GM21528 (cell line): Measurements from ENCODE around the gene SAAL1.

Experiments
- ATAC-seq: cut with Tn5 transposase; IDR thresholded peaks from one replicate; pipeline ENCODE4 v1.9.1; 2021; ENCODE audit warnings: mild to moderate bottlenecking, moderate library complexity; ENCODE audit not compliant: unreplicated experiment, low FRiP score

Gene SAAL1

GRCh38 chr11:18088966-18089365 is 16.9 kb downstream of the SAAL1 start:
- no peak for ATAC-seq

GRCh38 chr11:18088366-18088765 is 17.5 kb downstream of the SAAL1 start:
- no peak for ATAC-seq

- no peak for ATAC-seq
Measured at GRCh38 chr11:18081551-18081950, 24.3 kb downstream of the SAAL1 start.

GRCh38 chr11:18080451-18080850 is 25.4 kb downstream of the SAAL1 start:
- ATAC-seq = no peak

GRCh38 chr11:18078909-18079308 is 27.0 kb downstream of the SAAL1 start:
- ATAC-seq = no peak

- ATAC-seq = no peak
Measured at GRCh38 chr11:18075444-18075843, 30.4 kb downstream of the SAAL1 start.

GRCh38 chr11:18071098-18071705 is 34.7 kb downstream of the SAAL1 start:
- no peak for ATAC-seq

GRCh38 chr11:18067372-18067771 is 38.5 kb downstream of the SAAL1 start:
- ATAC-seq = no peak

GRCh38 chr11:18066626-18067025 is 39.3 kb downstream of the SAAL1 start:
- no peak for ATAC-seq

- no peak for ATAC-seq
Measured at GRCh38 chr11:18065572-18065971, 40.3 kb downstream of the SAAL1 start.

- no peak for ATAC-seq
Measured at GRCh38 chr11:18064450-18065054, 41.3 kb downstream of the SAAL1 start.

GRCh38 chr11:18063862-18064434 is 41.9 kb downstream of the SAAL1 start:
- ATAC-seq = no peak

GRCh38 chr11:18063125-18063524 is 42.8 kb downstream of the SAAL1 start:
- no peak for ATAC-seq

GRCh38 chr11:18061351-18061750 is 44.5 kb downstream of the SAAL1 start:
- ATAC-seq = no peak

- no peak for ATAC-seq
Measured at GRCh38 chr11:18056561-18057181, 49.2 kb downstream of the SAAL1 start.

- no peak for ATAC-seq
Measured at GRCh38 chr11:18054511-18055103, 51.3 kb downstream of the SAAL1 start.

GRCh38 chr11:18050848-18051247 is 55.0 kb downstream of the SAAL1 start:
- no peak for ATAC-seq

- no peak for ATAC-seq
Measured at GRCh38 chr11:18046116-18046777, 59.6 kb downstream of the SAAL1 start, which contains the start of gene TPH1. TSS of gene TPH1 (minus strand) at chr11:18046269. CDS start at chr11:18040762, 5,507 bp downstream.

GRCh38 chr11:18036456-18036855 is 69.4 kb downstream of the SAAL1 start:
- ATAC-seq = no peak
